ENCODE results near the gene ZNRF1.
"Not testable (repeated sequence)": the region's sequence is repeated elsewhere in the genome, so short reads cannot be mapped to it uniquely, and the experiment has no call there.

ZNRF1 gene

DNA sequence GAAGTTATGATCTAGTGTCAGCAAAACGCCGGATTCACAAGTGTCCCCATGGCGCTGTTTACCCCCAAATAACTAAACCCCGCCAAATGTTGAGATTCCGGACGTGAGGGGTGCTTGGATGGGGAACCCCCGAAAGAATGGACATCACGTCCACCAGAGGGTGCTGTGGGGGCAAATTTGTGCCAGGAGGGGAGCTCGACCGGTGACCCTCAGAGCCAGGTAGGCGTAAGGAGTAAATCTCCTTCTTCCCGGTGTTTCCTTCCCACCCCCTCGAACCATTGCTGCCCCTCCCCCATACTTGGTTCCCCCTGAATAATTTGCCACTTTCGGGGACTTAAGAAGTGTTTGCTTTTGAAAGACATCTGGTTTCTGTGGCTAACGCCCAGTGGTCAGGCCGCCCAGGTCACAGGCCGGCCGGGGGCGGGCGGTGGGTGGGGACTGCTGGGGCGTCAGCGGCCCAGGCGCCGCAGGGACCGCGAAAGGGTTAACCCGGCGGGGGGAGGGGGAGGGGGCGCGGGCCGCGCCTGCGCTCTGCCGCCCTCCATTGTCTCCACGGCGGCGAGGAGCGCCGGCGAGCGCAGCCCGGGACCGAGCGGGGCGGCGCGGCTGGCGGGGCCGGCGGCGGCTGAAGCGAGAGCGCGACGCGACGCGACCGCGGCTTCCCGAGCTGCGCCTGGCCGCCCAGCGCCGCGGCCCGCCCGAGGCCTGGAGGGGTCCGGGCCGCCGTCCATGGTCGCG, at the start of gene ZNRF1:
Gene ZNRF1, plus strand, starts transcription at position 544 of the 738 bp plus-strand sequence. CDS start 648 bp downstream, outside the sequence.
- DNase-seq, result peak; percentile 77

DNA sequence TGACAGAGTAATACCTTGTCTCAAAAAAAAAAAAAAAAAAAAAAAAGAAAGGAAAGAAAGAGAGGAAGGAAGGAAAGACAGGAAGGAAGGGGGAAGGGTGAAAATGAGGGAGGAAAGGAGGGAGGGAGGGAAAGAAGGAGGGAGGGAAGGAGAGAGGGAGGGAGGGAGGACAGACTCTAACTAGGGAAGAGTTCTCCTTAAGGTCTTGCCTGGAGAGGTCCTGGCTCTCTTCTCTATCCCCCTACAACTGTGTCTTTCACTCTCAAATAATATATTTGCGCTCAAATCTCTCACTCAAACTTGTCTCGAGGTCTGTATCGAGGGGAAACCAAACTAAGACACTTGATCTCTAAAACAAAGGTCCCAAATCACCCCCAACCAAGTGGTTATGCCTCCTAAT, 49.5 kb upstream of the ZNRF1 start:
- no peak for DNase-seq

DNA sequence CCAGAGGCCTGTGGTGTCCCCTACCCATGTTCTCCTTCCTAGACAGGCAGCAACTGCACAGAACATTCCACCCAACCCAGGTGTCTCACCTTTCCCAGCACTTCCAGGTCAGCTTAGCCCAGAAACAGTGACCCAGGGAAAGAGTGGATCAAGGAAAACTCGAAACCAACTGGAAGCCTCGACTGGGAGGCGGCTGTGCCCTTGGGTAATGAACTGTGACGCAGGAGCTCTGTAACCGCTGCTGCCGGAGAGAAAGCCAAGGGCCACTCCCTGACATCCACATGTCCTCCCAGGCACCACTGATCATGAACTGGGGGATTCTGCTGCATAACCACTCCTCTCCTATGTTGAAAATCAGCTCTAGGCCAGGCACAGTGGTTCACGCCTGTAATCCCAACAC, 48.3 kb upstream of the ZNRF1 start:
- DNase-seq, result no peak

DNA sequence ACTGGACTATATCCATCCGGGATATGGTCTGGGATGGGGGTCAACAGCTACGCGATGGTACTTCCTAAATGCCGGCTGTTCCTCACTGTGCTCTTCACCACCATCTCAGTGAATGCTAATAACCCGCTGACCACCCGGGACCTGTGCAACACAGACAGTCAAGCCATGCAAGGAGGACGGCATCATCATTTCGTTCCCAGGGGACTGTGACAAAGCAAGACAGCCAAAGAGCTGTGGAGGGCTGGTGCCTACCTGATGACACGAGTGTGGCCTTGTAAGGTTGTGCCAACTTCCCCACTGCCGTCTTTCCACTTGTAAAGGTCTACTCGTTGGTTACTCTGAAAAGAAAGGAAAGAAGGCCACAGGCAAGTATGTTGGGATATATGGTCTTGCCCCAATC, 47.6 kb upstream of the ZNRF1 start:
- DNase-seq, result no peak

DNA sequence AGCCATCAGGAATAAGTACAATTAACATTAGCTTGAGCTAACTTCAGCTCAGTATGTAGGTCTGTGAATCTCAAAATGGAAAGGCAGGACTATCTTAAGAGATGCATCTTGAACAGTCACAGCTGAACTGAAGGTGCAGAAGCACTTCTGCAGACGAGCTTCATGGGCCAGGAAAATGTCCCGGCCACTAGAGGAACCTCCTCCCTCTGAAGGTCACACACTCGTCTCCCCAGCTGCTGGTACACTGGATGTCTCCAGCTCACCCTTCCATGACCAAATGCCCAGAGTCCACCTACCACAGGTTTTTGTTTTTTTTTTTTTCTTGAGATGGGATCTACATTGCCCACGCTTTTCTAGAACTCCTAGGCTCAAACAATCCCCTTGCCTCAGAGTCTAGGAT, 47.1 kb upstream of the ZNRF1 start:
- no peak for DNase-seq

DNA sequence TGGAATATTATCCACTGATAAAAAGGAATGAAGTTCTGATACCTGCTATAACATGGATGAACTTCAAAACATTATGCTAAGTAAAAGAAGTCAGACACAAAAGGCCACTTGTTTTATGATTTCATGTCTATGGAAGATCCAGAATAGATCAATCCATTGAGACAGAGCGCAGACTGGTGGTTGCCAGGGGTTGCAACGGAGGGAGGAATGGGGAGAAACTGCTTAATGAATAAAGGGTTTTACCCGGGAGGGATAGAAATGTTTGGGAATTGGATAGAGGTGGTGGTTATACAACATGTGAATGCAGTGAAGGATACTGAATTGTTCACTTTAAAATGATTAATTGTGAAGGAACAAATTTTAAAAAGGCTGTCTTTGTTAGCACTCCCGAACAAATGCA, 44.1 kb upstream of the ZNRF1 start:
- no peak for DNase-seq

DNA sequence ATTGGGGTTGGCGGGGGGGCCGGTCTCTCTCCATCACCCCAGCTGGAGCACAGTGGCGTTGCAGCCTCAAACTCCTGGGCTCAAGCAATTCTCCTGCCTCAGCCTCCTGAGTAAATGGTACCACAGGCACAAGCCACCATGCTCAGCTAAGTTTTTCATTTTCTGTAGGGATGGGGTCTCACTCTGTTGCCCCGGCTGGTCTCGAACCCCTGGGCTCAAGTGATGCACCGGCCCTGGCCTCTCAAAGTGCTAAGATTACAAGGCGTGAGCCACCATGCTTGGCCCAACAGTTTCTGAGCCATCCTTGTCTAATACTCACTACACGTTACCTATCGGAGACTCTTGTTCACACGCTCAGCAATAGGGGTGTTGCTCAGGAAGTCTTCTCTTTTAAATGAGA, 25.5 kb upstream of the ZNRF1 start:
- DNase-seq, result no peak

DNA sequence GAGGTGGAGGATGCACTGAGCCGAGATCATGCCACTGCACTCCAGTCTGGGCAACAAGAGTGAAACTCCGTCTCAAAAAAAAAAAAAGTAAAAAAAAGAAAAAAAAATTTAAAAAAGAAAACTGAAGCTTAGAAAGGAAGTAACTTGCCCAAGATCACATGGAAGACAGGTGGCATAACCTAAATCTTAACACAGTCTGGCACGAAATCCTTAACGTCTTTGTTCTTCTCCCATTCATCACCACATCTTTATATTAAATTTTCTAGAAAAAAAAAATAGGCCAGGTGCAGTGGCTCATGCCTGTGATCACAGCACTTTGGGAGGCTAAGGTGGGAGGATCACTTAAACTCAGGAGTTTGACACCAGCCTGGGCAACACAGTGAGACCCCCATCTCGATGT, 23.2 kb upstream of the ZNRF1 start:
- DNase-seq, result no peak

DNA sequence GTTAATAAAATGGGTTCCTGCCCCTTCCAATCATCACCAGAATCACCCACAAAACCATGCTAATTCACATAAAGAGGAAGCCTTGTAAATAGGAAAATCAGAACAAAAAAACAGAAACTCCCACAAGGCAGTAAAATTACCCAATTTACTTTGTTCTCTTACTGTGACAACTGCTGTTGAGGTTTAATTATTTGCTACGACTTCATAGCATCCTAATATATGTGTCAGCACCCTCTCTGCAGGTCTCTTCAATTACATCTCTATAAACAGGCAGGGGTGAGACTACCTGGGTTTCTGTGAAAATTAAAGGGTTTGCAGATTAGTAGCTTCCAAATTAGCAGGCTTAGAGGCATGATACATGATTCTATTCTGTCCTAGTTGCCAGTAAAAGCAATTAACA, 16.6 kb upstream of the ZNRF1 start:
- DNase-seq, result no peak

DNA sequence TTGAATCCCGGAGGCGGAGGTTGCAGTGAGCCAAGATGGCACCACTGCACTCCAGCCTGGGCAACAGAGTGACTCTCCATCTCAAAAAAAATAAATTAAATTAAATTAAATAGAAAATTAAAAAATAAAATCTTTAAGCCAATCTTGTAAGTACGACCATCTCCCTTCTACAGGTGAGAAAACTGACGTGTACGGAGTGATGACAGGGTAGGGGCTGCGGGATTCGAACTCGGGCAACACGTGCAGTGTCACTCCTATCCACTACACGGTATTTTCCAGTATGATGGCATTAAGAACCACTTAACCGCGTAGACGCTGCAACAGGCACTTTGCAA, 14.7 kb upstream of the ZNRF1 start:
- no peak for DNase-seq

DNA sequence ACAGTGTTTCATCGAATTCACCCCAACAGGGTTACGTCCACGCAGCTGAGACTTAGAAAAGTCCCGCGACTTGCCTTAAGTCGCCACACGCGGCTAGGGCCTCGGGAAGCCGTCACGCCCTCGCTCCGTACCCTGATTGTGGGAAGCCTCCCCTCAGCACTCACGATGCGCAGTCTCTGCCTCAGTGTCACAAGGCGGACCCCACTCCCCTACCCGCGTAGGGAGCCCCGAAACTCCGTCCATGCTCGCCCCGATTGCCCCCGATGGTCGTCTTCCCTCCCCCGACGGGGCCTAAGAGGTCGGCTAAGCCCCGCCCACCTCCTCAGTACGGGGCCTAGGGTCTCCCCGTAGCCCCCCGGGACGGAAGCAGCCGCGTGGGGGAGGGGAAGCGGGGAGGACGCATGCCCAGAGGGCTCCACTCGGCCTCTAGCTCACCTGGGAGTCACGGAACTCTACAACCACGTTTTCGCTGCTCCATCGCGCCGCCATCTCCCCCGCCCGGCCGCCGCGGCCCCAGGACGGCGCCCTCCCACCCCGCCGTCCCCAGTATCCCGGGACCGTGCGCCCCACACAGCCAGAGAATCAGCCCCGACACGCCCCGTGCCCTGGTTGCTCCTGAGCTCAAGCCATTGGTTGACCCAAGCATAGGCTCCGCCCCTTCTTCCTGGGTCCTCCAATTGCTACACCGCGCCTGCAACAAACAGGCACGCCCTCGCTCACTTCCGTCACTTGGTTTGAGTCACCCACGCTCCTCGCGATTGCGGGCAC, 14.1 kb upstream of the ZNRF1 start, which contains the start of gene WDR59:
Gene WDR59, minus strand, starts transcription at position 595 of the 768 bp plus-strand sequence. Its CDS starts 106 bp downstream, at position 489.
- DNase-seq, result peak; percentile 99

DNA sequence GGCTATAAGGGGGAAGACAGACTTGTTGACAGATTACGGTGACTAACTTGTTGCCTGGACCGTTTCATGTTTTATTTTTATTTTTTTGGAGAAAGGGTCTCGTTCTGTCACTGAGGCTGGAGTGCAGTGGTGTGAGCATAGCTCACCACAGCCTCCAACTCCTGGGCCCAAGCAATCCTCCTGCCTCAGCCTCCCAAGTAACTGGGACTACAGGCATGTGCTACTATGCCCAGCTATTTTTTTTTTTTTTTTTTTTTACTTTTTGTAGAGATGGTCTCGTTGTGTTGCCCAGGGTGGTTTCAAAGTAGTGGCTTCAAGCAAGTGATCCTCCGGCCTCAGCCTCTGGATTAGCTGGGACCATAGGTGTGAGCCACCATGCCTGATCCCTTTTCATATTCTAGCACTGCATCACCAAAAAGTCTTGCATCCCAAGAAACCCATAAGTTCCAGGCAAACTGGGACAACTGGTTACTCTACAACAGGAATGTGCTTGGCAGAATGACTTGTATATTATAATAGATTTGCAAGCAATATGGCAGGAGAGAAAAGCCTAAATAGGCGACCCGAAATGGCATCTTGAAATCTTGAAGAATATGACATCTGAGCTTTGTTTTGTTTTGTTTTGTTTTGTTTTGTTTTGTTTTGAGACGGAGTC, 11.7 kb upstream of the ZNRF1 start:
- no peak for DNase-seq

DNA sequence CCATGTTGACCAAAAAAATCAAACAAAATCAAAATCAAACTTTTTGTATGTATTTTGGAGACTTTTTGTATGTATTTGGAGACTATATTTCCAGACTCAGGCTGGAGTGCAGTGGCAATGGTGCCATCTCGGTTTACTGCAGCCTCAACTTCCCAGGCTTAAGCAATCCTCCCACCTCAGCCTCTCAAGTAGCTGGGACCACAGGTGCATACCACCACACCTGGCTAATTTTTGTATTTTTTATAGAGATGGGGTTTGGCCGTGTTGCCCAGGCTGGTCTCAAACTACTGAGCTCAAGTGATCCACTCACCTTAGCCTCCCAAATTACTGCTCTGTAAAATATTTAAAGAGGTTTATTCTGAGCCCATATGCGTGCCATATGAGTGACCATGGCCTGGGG, 9.0 kb upstream of the ZNRF1 start:
- DNase-seq, result not testable (repeated sequence)

DNA sequence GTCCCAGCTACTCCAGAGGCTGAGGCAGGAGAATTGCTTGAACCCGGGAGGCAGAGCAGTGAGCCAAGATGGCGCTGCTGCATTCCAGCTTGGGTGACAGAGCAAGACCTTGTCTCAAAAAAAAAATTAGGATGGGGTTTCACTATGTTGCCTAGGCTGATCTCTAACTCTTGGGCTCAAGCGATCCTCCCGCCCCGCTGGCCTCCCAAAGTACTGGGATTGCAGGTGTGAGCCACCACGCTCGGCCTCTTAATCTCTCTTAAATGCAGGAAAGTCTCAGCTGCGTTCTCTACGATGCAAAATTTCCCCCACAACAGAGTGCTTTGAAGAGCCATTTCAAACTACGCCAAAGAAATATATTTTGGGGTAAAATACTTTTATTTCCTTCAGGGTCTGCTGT, 8.0 kb upstream of the ZNRF1 start:
- DNase-seq, result no peak

DNA sequence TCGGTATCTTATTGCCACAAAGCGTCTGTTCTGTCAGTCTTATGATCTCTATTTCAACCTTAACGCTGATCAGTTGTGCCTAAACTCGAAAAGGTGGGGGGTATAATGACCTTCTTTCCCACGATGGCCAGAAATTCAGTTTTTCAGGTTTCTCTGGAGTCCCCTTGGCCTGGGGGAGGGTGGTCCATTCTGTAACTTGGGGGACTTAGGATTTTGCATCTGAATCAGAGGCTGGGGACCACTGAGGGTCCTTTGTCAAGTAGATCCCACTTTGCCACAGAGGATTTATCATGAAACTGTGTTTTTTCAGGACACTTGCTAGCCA, 7.6 kb upstream of the ZNRF1 start:
- DNase-seq, result no peak

DNA sequence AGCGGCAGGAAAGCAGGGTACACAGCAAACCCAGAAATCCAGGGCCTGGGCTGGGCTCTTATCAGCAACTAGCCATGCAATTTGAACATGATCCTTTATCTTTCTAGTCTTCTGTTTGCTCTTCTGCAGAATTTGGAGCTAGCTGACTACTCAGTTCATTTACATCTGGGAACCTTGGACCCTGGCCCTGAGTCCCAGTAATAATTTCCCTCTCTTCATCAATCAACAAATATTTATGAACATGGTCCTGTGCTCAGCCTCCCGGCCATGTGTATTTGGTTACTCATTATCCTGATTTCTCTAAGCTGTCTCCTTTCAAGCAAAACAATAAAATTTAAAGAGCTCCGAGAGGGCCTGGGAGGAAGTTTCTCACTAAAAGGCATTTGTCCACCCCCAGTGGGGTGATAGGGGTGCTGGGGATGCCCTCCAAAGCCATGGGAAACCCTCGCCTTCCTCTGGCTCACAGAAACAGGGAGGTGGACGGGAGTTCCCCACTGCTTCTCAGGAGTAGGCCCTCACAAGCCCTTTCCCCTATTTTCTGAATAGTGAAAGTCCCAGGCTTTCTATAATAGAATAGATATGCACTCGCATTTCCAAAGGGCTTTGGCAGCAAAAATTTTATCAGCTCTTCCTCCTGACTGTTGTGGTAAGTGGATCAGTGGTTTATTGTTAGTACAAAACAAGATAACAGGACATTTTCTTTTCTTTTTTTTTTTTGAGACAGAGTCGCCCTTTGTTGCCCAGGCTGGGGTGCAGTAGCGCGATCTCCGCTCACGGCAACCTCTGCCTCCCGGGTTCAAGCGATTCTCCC, 7.0 kb upstream of the ZNRF1 start:
- no peak for DNase-seq

DNA sequence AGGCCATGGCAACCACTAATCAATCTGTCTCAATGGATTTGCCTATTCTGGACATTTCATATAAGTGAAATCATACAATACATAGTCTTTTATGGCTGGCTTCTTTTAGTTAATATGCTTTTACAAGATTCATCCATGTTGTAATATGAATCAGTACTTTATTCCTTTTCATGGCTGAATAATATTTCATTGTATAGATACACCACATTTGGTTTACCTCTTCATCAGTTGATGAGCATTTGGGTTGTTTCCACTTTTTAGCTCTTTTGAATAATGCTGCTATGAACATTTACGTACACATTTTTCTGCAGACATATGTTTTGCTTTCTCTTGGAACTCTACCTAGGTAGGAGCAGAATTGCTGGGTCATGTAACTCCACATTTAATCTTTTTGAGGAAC, 2.8 kb upstream of the ZNRF1 start:
- no peak for DNase-seq

DNA sequence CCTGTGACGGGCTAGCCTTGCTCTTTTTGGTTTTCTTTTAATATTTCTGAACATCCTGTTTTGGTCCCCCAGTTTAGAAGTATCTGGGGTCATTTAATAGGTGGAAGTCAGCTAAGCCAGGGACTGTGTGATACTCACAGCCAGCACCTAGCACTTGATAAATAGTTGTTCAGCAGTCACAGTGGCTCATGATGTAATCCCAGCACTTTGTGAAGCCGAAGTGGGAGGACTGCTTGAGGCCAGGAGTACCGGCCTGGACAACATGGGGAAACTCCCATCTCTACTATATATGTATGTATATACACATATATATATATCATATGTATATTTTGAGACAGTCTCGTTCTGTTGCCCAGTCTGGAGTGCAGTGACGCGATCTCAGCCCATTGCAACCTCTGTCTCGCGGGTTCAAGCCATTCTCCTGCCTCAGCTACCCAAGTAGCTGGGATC, 1.8 kb upstream of the ZNRF1 start:
- no peak for DNase-seq

DNA sequence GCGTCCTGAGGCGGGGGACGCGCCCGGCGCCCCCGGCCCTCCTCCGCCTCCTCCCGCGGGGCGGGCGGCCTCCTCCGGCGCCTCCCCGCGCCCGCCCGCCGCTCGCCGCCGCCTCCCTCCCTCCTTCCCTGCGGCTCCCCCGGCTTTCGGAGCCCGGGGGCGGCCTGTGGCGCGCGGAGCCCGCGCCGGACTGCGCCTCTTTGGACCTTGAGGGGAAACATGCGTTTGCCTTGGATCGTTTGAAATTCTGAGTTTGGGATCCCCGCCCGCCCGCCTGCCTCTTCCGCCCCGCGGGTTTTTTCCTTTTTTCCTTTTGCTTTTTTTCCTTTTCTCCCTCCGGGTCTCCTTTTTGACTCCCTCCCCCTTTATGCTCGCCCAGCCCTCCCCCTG, 390 bp downstream of the ZNRF1 start:
- DNase-seq, result no peak

DNA sequence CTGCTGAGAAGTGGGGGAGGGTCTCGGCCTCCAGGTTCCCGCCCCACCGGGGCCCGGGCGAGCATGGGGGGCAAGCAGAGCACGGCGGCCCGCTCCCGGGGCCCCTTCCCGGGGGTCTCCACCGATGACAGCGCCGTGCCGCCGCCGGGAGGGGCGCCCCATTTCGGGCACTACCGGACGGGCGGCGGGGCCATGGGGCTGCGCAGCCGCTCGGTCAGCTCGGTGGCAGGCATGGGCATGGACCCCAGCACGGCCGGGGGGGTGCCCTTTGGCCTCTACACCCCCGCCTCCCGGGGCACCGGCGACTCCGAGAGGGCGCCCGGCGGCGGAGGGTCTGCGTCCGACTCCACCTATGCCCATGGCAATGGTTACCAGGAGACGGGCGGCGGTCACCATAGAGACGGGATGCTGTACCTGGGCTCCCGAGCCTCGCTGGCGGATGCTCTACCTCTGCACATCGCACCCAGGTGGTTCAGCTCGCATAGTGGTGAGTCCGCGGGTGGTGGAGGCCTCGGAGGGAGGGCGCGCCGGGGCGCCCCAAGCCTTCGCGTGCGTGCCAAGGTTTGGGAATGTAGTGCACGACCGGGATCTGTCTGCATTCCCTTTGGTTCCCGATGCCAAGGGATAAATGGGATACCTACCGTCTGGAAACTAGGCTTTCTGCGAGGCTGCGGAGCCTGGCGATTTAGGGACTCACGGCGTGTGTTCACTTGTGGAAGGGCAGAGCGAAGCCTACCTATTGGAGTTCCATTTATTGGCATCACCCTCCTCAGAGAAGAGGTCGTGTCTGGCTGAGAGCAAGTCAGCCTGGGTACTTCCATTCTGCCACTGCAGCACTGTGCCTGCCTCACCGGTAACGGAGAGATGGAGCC, 1.0 kb downstream of the ZNRF1 start:
- DNase-seq, result peak; percentile 36

DNA sequence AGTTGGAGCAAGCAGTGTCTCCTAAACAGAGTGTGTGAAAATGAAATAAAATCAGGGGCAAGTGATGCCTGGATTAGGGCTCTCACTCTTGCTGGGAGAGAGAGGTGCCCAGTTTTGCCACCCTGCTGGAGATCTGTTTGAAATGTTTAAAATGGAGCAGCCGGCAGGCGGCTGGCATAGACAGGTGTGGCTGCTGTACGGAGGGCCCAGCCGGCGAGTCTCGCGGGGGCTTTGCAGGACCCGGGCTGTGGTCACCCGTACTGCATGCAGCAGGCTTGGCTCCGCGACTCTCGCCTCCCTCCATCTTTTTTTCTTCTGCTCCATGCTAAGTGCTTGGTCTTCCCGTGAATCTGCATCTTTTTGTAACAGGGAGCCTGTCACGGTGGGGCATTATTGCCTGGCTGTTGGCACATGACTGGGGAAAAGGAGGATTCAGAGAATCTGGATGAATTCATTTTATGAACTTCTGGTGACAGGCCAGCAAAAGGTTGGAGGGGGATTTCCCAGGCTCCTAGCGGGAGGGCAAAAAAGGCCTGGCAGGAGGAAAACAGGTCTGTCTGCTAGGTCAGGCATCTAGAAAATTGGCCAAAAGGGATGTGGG, 1.8 kb downstream of the ZNRF1 start:
- DNase-seq, result no peak

DNA sequence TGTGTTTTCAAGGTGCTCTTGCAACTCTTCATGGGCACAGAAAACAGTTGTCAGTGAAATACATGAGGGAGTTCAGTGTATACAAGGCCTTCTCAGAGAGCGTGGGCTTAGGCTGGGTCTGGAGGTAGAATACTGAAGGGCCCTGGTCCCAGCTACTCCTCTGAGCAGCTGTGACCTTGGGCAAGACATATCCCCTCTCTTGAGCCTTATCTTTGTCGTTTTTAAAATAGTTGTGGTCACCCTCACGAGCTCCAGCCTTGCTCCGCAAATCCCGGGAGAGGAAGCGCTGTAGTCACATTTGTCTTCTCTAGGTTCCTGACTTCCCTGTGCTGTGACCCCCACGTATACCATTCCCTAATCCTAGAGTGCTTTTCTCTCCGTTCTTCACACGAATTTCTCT, 3.6 kb downstream of the ZNRF1 start:
- DNase-seq, result no peak
